Measurements from ENCODE around the gene DDC.

DNA sequence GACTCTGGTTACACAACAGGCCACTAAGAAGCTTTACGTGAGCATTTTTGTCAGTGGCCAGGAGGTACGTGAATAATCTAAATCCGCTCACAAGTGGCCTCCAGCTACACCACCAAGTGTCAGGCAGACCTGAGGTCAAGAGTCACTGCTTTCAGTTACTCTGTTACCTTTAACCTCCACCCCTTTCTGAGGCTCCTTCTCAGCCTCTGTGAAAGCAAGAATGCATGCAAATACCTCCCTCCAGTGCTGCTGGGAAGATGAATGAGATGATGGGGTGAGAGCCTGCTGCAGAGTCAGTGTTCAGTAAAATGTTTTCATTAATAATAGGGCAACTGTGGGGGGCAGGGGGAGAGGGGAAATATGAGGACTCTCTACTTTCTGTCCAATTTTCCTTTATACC lies 11.2 kb downstream of the DDC start:
- TF ChIP-seq, protein P1, sequence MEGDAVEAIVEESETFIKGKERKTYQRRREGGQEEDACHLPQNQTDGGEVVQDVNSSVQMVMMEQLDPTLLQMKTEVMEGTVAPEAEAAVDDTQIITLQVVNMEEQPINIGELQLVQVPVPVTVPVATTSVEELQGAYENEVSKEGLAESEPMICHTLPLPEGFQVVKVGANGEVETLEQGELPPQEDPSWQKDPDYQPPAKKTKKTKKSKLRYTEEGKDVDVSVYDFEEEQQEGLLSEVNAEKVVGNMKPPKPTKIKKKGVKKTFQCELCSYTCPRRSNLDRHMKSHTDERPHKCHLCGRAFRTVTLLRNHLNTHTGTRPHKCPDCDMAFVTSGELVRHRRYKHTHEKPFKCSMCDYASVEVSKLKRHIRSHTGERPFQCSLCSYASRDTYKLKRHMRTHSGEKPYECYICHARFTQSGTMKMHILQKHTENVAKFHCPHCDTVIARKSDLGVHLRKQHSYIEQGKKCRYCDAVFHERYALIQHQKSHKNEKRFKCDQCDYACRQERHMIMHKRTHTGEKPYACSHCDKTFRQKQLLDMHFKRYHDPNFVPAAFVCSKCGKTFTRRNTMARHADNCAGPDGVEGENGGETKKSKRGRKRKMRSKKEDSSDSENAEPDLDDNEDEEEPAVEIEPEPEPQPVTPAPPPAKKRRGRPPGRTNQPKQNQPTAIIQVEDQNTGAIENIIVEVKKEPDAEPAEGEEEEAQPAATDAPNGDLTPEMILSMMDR (IDR thresholded peaks at IDR 0.05 in 4 of 5, conservative IDR thresholded peaks at IDR 0.05 in 1 of 5) = no peak
- no peak for TF ChIP-seq POLR2A (IDR thresholded peaks at IDR 0.05)
